HG03045 (cell line): ENCODE measurements around the gene PGS1.
"Not testable (repeated sequence)": the region's sequence is repeated elsewhere in the genome, so short reads cannot be mapped to it uniquely, and the experiment has no call there.

ENCODE experiments used
- ATAC-seq: cut with Tn5 transposase; IDR thresholded peaks from one replicate; pipeline ENCODE4 v1.9.1; 2021; ENCODE audit warnings: mild to moderate bottlenecking, moderate library complexity; ENCODE audit not compliant: unreplicated experiment

Gene PGS1, protein sequence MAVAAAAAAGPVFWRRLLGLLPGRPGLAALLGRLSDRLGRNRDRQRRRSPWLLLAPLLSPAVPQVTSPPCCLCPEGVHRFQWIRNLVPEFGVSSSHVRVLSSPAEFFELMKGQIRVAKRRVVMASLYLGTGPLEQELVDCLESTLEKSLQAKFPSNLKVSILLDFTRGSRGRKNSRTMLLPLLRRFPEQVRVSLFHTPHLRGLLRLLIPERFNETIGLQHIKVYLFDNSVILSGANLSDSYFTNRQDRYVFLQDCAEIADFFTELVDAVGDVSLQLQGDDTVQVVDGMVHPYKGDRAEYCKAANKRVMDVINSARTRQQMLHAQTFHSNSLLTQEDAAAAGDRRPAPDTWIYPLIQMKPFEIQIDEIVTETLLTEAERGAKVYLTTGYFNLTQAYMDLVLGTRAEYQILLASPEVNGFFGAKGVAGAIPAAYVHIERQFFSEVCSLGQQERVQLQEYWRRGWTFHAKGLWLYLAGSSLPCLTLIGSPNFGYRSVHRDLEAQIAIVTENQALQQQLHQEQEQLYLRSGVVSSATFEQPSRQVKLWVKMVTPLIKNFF

DNA sequence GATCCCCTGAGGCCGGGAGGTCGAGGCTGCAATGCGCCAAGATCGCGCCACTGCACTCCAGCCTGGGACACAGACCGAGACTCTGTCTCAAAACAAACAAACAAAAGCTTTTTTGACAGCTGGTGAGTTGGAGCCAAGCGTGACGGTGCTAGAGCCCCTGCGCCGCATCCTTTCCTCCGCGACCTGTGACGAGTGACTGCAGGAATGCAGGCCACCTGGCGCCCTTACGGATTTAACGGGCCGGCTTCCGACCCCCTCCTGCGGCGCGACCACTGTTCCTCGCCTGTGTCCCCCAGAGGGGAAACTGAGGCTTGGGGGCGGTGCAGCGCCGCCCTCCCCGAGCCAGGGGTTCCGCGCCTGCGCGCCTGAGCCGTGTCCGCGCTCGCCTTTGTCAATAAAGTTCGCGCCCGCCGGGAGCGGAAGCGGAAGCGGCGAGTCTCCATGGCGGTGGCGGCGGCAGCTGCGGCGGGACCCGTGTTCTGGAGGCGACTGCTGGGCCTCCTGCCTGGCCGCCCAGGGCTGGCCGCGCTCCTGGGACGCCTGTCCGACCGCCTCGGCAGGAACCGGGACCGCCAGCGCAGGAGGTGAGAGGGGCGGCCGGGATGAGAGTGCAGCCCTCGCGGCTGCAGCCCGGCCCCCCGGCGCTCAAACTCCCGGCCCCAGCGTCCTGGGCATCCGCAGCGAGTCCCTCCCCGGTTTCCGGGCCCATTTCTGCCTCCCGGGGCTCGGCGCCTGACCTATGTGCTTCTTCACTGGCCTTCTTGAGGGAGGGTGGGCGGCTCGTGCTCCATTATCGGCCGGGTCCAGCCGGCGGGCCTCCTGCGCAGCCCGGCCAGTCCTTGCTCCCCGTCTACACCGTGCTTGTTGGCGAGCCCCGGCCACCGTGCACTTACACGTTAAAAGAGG lies at the start of gene PGS1:
Gene PGS1, plus strand, starts transcription at position 425 of the 906 bp plus-strand sequence. Its CDS starts 17 bp downstream, at position 442.
- peak; percentile 57 for ATAC-seq

DNA sequence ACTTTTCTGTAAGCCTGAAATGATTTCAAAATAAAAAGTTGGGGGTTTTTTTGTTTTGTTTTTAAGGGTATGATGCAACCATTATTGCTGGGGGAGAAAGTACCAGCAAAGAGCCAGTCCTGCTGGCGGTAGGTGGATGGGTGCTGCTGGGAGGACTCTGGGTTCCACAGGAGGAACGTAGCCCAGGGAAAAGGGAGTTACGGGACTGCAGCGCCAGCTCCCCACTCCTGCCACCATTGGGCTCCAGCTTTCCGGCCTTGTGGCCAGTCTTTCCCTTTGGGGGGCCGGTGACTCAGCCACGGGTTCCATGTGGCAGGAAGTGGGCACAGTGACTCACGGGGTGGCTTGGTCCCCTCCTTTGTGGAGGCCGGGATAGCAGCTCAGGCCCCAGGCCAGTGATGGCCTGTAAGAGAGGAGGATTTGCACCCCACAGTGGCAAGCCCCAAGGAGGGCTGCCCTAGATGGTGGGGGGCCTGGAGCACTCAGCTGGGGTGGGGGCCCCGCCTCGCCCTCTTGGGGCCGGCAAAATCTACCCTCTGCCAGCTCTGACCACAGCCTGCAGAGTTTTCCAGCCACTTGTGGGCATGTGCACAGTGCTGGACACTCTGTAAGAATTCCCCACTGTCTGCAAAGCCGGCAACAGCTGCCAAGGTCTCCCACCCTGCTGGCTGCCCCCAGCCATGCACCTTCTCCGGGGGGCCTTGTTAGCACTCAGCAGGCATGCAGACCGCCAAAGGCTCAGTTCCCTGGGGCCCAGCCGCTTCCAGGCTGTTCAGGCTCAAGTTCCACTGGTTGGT lies 49.0 kb upstream of the PGS1 start:
- no peak for ATAC-seq

DNA sequence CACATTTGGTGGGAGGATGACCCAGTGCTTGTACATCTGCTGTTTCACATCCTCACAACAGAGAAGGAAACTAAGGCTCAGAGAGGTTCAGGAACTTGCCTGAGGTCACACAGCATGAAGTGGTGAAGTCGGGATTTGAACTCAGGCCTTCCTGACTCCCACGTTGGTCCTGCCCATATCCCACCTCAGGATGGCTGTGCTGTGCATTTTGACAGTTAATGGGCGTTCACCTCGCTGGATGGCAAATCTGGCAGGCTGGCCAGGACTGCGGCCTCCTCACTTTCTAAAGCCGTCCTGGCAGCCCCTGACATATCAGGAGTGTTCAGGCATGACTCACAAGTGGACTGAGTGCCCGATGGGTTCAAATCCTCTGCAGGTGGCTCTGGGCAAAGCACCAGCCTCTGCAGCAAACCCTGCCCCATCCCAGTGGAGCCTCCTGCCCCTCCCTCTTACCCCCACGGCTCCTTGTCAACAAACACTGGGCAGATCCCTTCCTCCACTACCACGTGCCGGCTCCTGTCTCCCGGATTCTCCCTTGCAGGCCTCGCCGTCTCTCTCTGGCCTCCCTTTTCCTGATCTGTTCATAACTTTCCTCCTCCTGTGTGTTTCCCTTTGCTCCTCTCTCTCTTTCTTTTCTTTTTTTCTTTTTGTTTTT lies 47.8 kb upstream of the PGS1 start:
- ATAC-seq = no peak

DNA sequence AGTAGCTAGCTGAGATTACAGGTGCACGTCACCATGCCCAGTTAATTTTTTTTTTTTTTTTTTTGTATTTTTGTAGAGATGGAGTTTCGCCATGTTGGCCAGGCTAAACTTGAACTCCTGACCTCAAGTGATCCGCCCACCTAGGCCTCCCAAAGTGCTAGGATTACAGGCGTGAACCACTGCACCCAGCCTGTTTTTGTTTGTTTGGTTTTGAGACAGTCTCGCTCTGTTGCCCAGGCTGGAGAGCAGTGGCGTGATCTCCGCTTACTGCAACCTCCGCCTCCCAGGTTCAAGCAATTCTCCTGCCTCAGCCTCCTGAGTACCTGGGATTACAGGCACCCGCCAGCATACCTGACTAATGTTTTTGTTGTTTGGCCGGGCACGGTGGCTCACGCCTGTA lies 47.1 kb upstream of the PGS1 start:
- not testable (repeated sequence) for ATAC-seq

DNA sequence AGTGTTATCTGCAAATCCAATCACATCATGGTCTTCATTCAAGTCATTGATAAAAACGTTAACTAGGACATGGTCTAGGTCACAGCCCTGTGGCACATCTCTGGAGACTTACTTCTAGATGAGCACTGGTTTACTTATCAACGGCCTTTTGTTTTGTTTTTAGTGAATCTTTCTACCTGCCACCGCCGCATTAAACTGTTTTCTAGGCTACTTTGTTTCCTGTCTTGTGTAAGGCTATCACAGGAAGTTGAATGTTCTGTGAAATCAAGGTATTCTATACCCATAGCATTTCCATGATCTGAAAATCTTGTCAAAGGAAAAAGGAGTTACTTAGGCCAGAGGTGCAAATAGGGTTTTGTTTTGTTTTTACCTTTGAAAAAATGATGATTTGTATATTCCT lies 45.5 kb upstream of the PGS1 start:
- no peak for ATAC-seq

DNA sequence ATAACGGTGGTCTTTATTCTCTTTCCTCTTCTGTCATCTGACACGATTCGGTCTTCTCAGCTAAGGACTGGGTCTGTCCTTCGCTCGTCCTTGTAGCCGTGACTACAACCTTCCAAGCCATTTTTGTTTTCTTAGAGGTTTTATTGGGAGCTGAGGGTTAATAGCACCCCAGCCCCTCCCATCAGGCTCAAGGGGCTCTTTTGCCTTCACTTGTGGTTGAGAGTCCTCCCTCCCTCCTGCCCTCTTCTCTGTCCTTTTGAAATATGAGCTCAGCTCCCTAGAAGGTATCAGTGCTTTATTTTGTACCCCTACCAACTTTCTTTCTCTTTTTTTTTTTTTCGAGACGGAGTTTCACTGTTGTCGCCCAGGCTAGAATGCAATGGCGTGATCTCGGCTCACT lies 43.2 kb upstream of the PGS1 start:
- no peak for ATAC-seq

DNA sequence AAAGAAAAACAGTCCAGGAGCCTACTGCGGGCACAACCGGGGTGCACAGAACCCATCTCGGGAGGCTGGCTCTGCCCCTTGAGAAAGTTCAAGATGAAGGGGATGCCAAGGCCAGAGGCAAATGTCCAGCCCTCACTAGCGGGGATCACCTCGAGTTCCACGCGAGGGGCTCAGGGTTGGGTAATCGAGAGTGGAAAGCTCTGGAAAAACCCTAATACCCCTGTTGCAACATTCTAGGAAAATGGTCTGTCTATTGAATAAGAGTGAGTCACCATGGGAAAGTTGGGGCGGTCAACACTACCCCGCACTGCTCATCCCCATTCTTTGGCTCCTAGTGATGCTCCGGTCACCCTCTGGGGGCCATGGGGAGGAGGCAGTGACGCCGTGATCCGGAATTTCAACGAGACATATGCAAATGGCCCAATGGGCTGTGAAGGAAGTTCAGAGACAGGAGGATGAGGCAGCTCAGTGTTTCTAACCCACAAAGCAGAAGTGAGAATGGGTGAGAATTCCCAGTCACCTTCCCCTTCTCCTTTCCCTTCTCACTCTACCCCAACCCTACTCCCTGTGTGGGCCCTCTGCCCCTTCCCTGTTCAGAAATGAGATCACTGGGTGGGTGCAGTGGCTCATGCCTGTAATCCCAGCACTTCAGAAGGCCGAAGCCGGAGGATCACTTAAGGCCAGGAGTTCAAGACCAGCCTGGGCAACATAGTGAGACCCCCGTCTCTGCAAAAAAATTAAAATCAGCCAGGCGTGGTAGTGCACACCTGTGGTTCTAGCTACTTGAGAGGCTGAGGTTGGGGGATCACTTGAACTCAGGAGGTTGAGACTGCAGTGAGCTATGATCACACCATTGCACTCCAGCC lies 41.0 kb upstream of the PGS1 start:
- no peak for ATAC-seq

DNA sequence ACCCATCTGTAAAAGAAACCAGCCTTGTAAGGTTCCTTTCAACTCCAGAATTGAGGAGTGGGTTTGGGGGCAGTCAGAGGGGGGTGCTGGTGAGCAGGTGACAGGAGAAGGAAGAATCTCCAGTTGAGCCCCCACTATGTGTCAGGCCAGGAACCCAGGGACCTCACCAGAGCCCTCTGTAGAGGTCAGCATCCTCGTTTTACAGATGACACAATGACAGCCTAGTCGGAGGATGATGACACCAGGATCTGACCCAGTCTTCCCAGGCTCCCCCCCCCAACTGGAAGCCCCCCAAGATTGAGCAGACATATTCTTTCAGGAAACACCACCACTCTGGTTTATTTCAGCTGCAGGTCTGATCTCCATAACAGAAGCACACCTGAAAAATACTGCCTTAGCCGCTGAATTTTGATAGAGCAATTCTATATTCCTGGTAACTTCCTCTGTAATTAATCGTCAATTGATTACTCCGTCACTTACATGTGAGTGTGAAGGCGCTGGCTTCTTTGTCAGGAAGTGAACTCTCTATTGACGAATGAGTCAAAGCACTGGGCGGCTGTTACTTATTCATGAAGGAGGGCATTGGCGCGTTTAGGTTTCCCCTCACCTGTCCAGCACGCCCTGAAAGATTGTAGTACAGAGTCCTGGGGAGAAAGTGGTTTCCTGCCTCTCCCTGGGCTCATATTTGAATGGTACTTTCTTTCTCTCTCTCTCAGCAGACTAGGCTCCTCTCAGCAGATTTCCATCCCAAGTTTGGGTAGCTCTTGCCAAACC lies 39.8 kb upstream of the PGS1 start:
- no peak for ATAC-seq

DNA sequence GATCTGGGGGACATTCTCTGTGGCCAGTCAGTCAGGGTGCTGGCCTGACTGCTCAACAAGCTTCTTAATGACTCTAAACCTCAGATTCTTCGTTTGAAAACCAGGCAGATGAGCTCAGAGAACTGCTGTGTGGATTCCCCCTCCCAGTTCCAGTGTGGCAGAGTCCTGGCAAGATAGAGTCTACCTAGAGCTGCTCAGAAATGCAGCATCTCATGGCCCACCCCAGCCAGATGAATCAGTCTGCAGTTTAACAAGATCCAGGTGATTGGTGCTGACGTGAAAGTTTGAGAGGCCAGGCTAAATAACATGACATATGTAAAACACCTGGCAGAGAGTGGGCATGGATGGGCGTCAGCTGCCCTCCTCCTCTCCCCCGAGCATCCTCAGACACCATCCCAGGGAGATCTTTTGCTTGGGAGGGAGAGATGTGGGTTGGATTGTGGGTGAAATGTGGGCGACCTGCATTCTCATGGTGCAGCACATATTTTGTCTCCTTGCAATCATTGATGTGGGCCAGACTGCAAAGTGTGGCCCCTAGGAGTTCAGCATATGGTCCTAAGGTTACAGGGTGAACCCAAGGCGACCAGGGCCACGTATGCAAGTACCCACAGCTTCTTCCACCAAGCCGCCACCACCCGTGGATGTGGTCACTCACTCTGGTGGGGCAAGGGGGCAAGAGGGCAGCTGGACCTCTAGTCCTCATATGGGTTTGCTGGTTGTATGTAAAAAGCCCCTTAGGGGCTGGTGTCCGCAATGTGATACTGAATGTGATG lies 38.1 kb upstream of the PGS1 start:
- no peak for ATAC-seq

DNA sequence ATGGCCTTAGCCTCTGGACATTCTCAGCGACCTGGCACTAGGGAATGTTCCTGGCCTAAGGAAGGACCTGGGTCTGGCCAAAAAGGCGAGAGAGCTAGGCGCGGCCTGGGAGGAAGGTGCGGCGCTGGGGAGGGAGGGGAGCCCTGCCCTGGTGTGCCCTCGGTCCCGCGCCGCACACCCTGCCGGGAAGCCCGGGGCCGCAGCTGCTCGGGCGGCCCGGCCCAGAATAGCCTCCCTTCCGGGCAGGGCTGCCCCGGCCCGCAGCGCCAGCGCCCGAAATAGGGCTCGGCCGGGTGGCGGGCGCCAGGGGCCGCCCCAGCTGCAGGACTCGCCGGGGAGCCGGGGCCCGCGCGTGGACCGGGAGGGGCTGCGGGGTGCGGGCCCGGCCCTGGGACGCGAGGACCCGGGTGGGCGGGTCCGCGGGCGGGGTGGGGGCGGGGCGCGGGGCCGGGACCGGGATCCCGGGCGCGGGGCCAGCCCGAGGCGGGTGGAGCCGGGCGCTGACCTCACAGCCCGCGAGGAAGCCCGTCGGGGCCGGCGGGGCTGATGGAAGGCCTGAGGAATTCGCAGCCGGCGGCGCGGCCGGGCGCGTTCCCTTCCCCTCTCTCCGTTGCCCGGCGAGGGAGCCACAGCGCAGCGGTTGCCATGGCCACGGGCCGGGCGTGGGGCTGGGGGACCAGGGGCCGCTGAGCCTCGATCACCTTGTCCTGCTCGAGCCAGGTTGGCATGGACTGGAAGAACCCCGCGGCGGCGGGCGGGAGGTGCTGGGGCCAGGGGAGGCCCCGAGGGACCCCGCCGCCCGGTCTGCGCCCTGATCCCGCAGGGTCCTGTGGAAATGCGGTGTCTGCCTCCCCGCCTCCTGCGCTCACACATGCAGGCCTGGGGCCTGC lies 36.6 kb upstream of the PGS1 start:
- ATAC-seq = no peak

DNA sequence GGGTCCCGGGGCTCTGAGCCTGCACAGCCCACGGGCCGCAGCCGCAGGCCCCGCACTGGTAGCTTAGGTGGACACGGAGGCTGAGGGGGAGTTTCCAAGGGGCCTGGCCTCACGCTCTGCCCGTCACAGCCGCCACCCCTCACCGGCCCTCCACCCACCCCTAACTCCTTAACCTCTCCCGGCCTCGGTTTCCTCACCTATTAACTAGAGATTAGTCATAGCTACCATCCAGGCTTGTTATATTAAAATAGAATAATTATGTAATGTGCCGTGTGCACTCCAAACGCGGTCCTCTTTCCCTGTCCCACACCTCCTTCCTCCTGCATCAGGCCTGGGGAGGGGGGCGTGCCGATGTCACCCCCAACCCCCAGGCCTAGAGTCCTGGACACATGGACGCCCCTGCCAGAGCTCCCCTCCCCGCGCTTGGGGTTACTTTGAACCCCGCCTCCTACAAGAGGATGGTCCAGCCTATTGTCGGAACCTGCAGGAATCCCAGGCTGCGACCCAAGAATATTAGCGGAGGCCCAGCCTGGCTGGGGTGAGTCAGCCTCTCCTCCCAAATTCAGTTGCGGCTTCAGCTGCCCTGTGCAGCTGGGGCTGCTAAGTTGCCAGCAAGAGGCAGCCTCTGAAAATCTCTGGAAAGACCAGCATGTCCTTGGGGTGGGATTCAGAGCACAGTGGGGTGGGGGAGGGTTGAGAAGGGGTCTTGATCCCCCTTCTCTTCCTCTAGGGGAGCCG lies 35.8 kb upstream of the PGS1 start:
- ATAC-seq = no peak

DNA sequence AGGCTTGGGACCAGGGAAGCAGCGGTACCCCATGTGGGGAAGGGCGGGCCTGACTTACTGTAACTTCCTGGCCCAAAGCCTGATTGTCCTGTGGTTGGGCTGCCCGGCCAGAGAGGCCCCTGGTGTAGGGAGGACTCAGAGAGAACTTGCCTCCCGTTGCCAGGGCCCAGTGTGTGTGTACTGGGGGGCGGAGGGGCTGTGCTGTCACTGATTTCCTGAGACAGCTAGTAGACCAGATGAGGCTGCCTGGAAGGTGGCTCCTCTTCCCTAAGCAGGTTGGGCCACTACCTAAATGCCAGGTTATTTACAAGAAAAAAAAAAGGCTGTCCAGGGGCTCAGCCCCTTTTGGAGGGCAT lies 35.3 kb upstream of the PGS1 start:
- no peak for ATAC-seq

DNA sequence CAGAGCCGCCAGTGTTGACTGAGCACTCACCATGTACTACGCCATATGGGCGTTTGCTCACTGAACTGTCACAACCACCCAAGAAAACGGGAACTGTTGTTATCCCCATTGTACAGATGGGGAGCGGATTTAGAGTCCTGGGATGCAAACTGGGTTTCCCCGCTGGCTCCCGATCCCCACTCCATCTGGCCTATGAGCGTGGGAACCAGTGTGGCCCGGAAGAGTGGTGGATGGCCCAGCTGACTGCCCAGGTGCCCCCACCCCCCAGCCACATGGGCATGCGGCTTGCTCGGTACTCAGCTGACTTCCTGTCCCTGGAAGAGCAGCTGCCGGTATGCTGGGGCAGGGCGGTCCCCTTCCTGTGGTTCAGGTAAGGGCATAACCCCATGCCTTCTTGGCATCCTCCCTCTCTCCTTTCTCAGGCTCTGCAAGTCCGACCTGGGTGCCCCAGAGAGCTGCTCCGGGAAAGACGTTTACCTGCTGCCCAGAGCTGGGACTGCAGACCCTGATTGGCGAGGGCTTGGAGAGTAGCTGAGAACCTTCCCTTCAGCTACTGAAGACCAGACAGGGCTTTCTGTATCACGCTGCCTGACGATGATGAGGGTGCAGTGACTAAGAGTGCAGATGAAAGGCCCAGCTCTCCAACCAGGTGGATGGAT lies 34.8 kb upstream of the PGS1 start:
- no peak for ATAC-seq

DNA sequence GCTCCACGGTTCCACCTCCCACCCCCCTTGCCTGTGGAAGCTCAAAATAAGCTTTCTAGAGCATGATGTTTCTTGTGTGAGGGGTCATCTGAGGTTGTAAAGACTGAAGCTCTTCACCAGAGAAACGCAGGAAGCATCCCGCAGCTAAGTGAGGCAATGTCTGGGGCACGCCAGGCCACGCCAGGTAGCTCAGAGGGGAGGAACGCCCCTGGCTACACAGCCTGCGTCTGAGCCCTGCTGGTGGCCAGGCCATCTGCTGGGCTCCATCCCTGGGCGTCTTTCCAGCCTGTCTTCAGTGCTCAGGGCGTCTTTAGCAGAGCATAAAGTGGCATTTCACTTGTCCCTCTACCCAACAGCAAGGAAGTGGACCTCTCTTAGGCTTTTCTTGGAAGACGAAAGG lies 33.8 kb upstream of the PGS1 start:
- ATAC-seq = no peak

DNA sequence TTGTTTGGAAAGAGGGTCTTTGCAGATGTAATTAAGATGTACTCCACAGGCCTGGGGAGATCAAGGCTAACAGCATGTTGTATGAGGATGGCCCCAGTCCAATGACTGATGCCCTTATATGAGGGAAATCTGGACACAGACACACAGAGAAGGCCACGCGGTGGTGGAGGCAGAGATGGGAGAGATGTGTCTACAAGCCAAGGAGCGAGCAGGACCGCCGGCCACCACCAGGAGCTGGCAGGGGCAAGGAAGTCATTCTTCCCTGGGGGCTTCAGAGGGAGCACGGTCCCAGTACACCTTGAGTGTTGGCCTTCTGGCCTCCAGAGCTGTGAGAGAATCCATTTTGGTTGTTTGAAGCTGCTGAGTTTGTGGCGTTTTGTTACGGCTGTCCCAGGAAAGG lies 33.3 kb upstream of the PGS1 start:
- ATAC-seq = no peak
